GM23248 (cell line): ENCODE results near the gene STXBP6. TPM values are rescaled to one million over a fixed set of nuclear protein-coding genes. Genes with fewer than 3 reads are reported as not detected.

Source experiments
- DNase-seq: peaks from one replicate; pipeline ENCODE4 v3.0.0-alpha.2; 2015
- H2AFZ ChIP-seq: fragments of 200-600 bp; sonication (generic); 2 replicates; pipeline ENCODE4 v1.6.1; 2016; ENCODE audit warnings: antibody characterized with exemption
- H3F3A ChIP-seq: fragments of 200-600 bp; sonication (generic); 2 replicates; pipeline ENCODE4 v1.6.1; 2016; ENCODE audit warnings: mild to moderate bottlenecking, antibody characterized with exemption, mixed run types; ENCODE audit not compliant: insufficient read depth
- H3K27ac ChIP-seq: fragments of 200-600 bp; sonication (generic); 2 replicates; pipeline ENCODE4 v1.5.1; 2016; ENCODE audit warnings: mild to moderate bottlenecking
- H3K27me3 ChIP-seq: fragments of 200-600 bp; sonication (generic); replicated peaks from 2 replicates; pipeline ENCODE4 v1.6.1; 2016; ENCODE audit warnings: mild to moderate bottlenecking; ENCODE audit not compliant: insufficient read depth
- H3K36me3 ChIP-seq: fragments of 200-600 bp; sonication (generic); 2 replicates; pipeline ENCODE4 v1.6.1; 2016; ENCODE audit warnings: low read depth, mild to moderate bottlenecking
- H3K4me1 ChIP-seq: fragments of 200-600 bp; sonication (generic); 2 replicates; pipeline ENCODE4 v1.6.1; 2016; ENCODE audit warnings: mild to moderate bottlenecking; ENCODE audit not compliant: insufficient read depth
- H3K4me2 ChIP-seq: fragments of 200-600 bp; sonication (generic); one replicate; pipeline ENCODE4 v1.6.1; 2016; ENCODE audit warnings: mild to moderate bottlenecking; ENCODE audit not compliant: unreplicated experiment
- H3K4me3 ChIP-seq: fragments of 200-600 bp; sonication (generic); 2 replicates; pipeline ENCODE4 v1.5.1; 2016; ENCODE audit warnings: mild to moderate bottlenecking
- H3K79me2 ChIP-seq: fragments of 200-600 bp; sonication (generic); 2 replicates; pipeline ENCODE4 v1.6.1; 2016; ENCODE audit warnings: mild to moderate bottlenecking; ENCODE audit not compliant: insufficient read depth
- H3K9ac ChIP-seq: fragments of 200-600 bp; sonication (generic); 2 replicates; pipeline ENCODE4 v1.6.1; 2016; ENCODE audit warnings: mild to moderate bottlenecking
- H3K9me2 ChIP-seq: fragments of 200-600 bp; sonication (generic); 2 replicates; pipeline ENCODE4 v1.6.1; 2016; ENCODE audit warnings: mixed run types, mild to moderate bottlenecking, moderate library complexity; ENCODE audit not compliant: insufficient read depth
- H3K9me3 ChIP-seq: fragments of 200-600 bp; sonication (generic); one replicate; pipeline ENCODE4 v1.6.1; 2017; ENCODE audit warnings: low read depth
- H4K20me1 ChIP-seq: fragments of 200-600 bp; sonication (generic); 2 replicates; pipeline ENCODE4 v1.6.0; 2016; ENCODE audit not compliant: insufficient read depth
- EZH2 ChIP-seq: fragments of 200-600 bp; sonication (generic); IDR thresholded peaks from 2 replicates; pipeline ENCODE4 v1.6.1; 2018; ENCODE audit warnings: antibody characterized with exemption, mild to moderate bottlenecking; ENCODE audit not compliant: insufficient read depth, poor library complexity, severe bottlenecking
- EZH2phosphoT487 ChIP-seq: fragments of 200-600 bp; sonication (generic); IDR thresholded peaks from 2 replicates; pipeline ENCODE4 v1.6.1; 2018; ENCODE audit warnings: antibody characterized with exemption, moderate library complexity, mild to moderate bottlenecking, low read depth; ENCODE audit not compliant: insufficient read depth
- WGBS, 2 experiments: methylation state at CpG; one replicate each; pipeline ENCODE4 v1.1.6; 2015 to 2017; ENCODE audit warnings: low lambda C conversion rate in 2 of 2, low coverage in 1 of 2; ENCODE audit errors: missing lambda C conversion rate in 2 of 2; 5-methylcytosine and 5-hydroxymethylcytosine counted together
- in situ Hi-C: fragments of 300-500 bp; cut with MboI; formaldehyde crosslinking; loops from 2 replicates; pipeline ENCODE4 v1.15.0; 2020
- polyA plus RNA-seq: library from polyadenylated mRNA; unstranded; fragments of >200 nt; fragmentation: Nextera tagmentation; extraction: Ambion mirVana; gene quantifications from 2 replicates; pipeline ENCODE4 v1.2.1, GENCODE V29; 2016
- total RNA-seq: library from RNA; depleted of rRNA; stranded (reverse); fragments of >200 nt; shearing (Covaris generic); gene quantifications from 2 replicates; pipeline ENCODE4 v1.2.3, GENCODE V29; 2014

The STXBP6 gene
- total and polyA plus RNA-seq, 2 experiments from 2014 or later, result 13.9 to 19.6 TPM

- no peaks in the 10 kb centered on the region for H3F3A ChIP-seq
- no peaks in the 10 kb centered on the region for H3K9me2 ChIP-seq
- H3K27ac ChIP-seq, result no peak overlapping the region
- H3K9ac ChIP-seq, result no peak overlapping the region
- no peaks in the 10 kb centered on the region for H3K9me3 ChIP-seq
- 43 to 44% methylated on average over 4 of the region's 4 CpGs for WGBS, 2 experiments
- no peak for DNase-seq
- no peak overlapping the region for H3K4me3 ChIP-seq
- H3K4me2 ChIP-seq, result no peak overlapping the region
- H3K4me1 ChIP-seq, result no peaks in the 10 kb centered on the region
- TF ChIP-seq EZH2, result no peak
- TF ChIP-seq EZH2phosphoT487, result no peak
- H4K20me1 ChIP-seq, result no peaks in the 10 kb centered on the region
- no peak overlapping the region for H2AFZ ChIP-seq
- no peaks in the 10 kb centered on the region for H3K79me2 ChIP-seq
- no peaks in the 10 kb centered on the region for H3K36me3 ChIP-seq
- in situ Hi-C loops, result no loop called here
- H3K27me3 ChIP-seq, result no peaks in the 10 kb centered on the region
Observed at GRCh38 chr14:25074099-25074685, 24.2 kb upstream of the STXBP6 start.

DNA sequence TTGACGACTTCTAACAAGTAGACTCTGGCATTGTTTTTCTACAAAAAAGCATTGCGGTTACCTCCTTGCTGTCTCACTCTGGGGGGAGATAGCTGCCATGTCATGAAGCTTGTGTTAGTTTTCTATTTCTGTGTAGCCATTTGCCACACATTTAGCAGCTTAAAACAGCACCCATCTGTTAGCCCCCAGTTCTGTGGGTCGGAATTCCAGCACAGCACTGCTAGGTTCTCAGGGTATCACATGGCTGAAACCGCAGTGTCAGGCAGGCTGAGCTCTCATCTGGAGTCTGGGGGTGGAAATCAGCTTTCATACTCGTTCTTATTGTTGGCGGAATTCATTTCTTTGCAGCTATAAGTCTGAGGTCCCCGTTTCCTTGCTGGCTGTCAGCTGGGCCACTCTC is 19.9 kb upstream of the STXBP6 start:
- no peak for TF ChIP-seq EZH2phosphoT487
- no peak for TF ChIP-seq EZH2

DNA sequence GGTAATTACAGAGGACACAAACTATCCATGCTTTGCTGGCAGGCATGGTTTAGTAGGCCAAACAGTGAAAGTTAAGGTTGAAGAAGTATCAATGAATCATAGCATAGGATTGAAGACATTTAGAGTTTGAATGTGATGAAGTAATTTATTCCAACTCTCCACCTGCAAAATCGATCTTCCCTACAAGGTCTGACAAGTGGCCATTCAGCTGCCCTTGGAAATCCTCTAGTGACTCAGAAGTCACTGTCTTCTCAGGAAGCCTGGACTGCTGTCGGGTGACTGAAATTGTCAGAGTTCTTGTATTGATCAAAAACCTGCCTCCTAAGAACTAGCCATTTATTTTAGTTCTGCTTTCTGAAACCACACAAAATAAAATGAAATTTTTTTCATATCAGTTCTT is 17.7 kb upstream of the STXBP6 start:
- H3K4me2 ChIP-seq, result no peak overlapping the region
- in situ Hi-C loops, result no loop called here
- no peaks in the 10 kb centered on the region for H3F3A ChIP-seq
- TF ChIP-seq EZH2 (no peak), EZH2phosphoT487 (no peak)
- 88 to 94% methylated on average over 2 of the region's 2 CpGs for WGBS, 2 experiments
- H3K79me2 ChIP-seq, result no peaks in the 10 kb centered on the region
- H4K20me1 ChIP-seq, result no peaks in the 10 kb centered on the region
- H3K9me2 ChIP-seq, result no peaks in the 10 kb centered on the region
- H3K4me1 ChIP-seq, result no peaks in the 10 kb centered on the region
- H3K4me3 ChIP-seq, result no peak overlapping the region
- H3K9me3 ChIP-seq, result no peaks in the 10 kb centered on the region
- no peak overlapping the region for H3K27ac ChIP-seq
- no peak for DNase-seq
- H3K27me3 ChIP-seq, result no peaks in the 10 kb centered on the region
- H3K9ac ChIP-seq, result no peak overlapping the region
- no peak overlapping the region for H2AFZ ChIP-seq
- H3K36me3 ChIP-seq, result no peaks in the 10 kb centered on the region

More for the DNA sequence above, 19.9 kb upstream of the STXBP6 start:
- Histone ChIP-seq H3K36me3 (no peaks in the 10 kb centered on the region), H3K9ac (no peak overlapping the region), H3K27me3 (no peaks in the 10 kb centered on the region), H4K20me1 (no peaks in the 10 kb centered on the region), H3K27ac (no peak overlapping the region), H3K9me3 (no peaks in the 10 kb centered on the region), H3K4me2 (no peak overlapping the region), H3K4me1 (no peaks in the 10 kb centered on the region), H3K4me3 (no peak overlapping the region), H3K79me2 (no peaks in the 10 kb centered on the region), H2AFZ (no peak overlapping the region), H3K9me2 (no peaks in the 10 kb centered on the region), H3F3A (no peaks in the 10 kb centered on the region)
- in situ Hi-C loops, result no loop called here
- 82 to 84% methylated on average over 7 of the region's 7 CpGs for WGBS, 2 experiments
- DNase-seq, result no peak

- Histone ChIP-seq H3K9me2 (no peaks in the 10 kb centered on the region), H3K79me2 (no peaks in the 10 kb centered on the region), H2AFZ (no peak overlapping the region), H3K9ac (no peak overlapping the region), H3K27me3 (no peaks in the 10 kb centered on the region), H3K36me3 (no peaks in the 10 kb centered on the region), H3K4me1 (peaks cover 1% of the 10 kb centered on the region; the same call in 1 of the 2 replicates), H3K9me3 (no peaks in the 10 kb centered on the region), H4K20me1 (no peaks in the 10 kb centered on the region), H3K4me3 (no peak overlapping the region), H3K27ac (no peak overlapping the region), H3F3A (peaks cover 6% of the 10 kb centered on the region), H3K4me2 (no peak overlapping the region)
- no peak for DNase-seq
- WGBS, 2 experiments, result 46 to 53% methylated on average over 3 of the region's 3 CpGs
- in situ Hi-C loops, result no loop called here
- TF ChIP-seq EZH2phosphoT487, result no peak
- no peak for TF ChIP-seq EZH2
Observed at GRCh38 chr14:25062022-25062321, 12.0 kb upstream of the STXBP6 start.

GRCh38 chr14:25056688-25057078 is 6.7 kb upstream of the STXBP6 start:
- H3K9me3 ChIP-seq, result no peaks in the 10 kb centered on the region
- peaks cover 21% of the 10 kb centered on the region for H3F3A ChIP-seq
- H3K9ac ChIP-seq, result no peak overlapping the region
- H3K4me1 ChIP-seq, result peaks cover 15% of the 10 kb centered on the region
- H3K27ac ChIP-seq, result peak overlapping the region; percentile 53
- H3K4me2 ChIP-seq, result peak overlapping the region; percentile 33
- H3K4me3 ChIP-seq, result no peak overlapping the region
- peak; percentile 55 for DNase-seq
- no peaks in the 10 kb centered on the region for H3K9me2 ChIP-seq
- in situ Hi-C loops, result no loop called here
- no peaks in the 10 kb centered on the region for H4K20me1 ChIP-seq
- H3K79me2 ChIP-seq, result no peaks in the 10 kb centered on the region
- H3K27me3 ChIP-seq, result no peaks in the 10 kb centered on the region
- no peaks in the 10 kb centered on the region for H3K36me3 ChIP-seq
- TF ChIP-seq EZH2phosphoT487, result no peak
- TF ChIP-seq EZH2, result no peak
- WGBS, 2 experiments, result 75 to 78% methylated on average over 1 of the region's 1 CpG
- H2AFZ ChIP-seq, result no peak overlapping the region
